Measurements from ENCODE around the gene LRRC47. TPM values are rescaled to one million over a fixed set of nuclear protein-coding genes. Genes with fewer than 3 reads are reported as not detected.

Gene LRRC47
- total RNA-seq, 2 donors from 2014 or later: 35.1 to 41.5 TPM

DNA sequence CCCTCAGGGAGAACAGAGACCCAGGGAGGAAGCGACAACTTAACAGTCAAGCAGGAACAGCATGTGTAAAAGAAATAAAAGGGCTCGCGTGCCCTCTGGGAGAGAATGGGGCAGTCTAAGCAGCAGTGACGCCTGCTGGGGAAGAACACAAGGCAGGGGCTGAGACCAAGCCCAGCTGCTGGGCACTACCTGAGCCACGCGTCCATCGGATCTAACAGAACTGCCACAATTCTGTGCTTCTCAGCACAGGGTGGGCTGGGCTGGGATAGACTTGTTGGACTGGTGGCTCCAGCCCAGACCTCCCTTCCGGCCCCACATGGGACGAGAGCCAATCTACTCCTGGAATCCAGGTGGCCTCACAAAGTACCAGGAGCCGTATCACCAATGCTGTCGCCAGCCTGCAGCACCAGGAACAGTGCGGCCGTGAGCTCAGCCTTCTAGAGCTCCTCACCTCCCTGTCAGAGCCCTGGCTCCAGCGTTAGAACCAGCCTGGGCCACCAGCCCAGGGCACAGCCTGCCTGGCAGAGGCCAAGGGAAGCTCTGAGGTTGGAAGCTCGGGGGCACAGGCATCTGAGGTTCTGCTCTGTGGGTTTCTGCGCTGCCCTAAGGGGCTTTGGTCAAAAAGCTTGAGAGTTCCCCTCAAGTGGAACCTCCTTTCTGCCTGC lies 7.4 kb downstream of the LRRC47 start:
- no peak for DNase-seq
- intact Hi-C loops (cut with DNase I, micrococcal nuclease): no loop called here
- no peak for ATAC-seq

DNA sequence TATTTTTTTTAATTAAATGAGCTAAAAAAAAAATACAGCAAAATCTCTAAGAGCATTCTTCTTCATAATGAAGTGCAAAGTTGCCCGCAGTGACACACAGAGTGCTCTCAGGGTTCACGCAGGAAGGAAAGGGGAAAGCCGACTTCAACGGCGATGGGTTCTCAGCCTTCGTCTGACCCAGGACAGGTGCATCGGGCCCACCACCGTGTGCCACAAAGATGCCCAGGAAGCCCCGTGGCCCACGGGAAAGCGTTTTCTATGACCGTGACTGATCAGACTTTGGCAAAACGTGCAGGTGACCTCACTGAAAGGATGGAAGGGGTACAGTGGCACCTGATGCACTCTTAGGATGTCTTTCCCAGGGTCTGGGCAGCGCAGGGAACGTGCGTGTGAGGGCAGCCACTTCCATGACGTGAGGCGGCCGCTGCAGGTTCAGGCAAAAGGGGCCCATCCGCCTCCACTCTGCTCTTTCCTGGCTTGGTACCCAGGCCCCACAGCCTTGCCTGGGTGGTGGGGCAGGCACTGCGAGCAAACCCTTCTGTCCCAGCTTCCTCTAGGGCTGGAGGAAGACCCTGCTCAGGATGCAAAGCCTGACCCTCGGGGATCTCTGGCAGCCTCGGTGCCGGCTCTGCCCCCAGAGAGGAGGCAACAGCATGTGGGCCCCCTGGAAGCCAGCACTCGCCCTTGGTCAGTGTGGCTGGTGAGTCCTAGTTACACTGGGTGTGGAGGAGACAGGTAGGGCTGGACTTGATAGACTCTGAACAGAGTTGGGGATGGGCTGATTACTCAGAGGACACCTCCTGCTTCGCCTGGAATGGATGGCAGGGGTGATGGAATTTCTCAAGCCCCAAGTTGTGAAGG lies 8.3 kb downstream of the LRRC47 start:
- ATAC-seq (no peak), DNase-seq (no peak)
- intact Hi-C loops (cut with DNase I, micrococcal nuclease): no loop called here

DNA sequence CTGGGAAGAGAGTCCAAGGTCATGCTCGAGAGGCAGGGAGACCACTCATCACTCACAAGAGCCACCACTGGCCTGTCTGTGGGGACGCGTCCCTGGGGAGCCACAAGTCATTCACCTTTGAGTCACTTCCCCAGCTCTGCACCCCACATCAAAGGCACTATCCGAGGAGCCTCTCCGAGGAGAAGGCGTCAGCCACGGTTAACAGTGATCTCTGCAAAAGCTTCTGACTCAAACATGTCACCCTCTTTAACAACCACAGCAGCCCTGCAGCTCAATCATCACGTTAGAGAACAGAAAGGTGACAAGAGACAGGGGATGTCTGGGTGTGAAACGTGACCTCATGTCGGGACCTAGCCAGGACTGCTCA lies 9.0 kb downstream of the LRRC47 start:
- ATAC-seq (no peak), DNase-seq (no peak)
- intact Hi-C loops (cut with DNase I, micrococcal nuclease): no loop called here

DNA sequence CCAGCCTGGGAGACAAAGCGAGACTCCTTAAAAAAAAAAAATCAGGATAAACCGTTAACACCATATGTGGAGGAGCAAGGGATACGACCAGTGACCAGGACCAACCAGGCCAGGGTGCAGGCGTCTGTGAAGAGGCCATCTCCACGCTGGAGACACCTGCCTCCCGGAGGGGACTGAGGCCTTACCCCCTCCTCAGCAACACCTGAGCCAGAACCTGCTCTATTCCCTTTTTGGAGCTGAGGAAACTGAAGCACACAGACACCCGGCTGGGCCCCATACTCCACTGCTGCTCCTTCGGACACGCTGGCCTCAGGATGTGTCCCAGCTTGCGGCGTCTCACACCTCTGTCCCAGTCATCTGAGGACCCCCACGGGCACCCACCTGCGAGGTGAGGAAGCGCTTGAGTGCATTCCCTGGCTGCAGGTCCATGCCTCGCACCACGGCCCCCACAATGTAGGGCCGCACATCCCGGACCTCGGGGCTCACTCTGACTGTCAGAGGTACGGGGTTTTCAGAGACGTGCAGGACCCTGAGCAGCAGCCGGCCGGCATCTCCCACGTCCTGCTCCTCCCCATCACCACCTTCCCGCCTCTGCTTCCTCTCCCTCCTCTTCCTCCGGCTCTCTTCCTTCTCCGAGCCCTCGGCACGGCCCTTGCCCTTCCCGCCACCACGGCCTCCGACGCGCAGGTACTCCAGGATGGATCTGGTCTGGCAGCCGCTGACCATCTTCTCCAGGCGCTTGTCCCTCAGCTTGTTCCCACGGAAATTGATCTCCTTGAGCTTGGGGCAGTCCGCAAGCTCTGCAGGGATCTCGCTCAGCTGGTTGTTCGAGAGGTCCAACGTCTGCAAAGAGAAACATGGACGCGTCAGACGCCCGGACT lies 9.6 kb downstream of the LRRC47 start:
- DNase-seq: no peak
- ATAC-seq: no peak
- intact Hi-C loops (cut with DNase I, micrococcal nuclease): no loop called here

DNA sequence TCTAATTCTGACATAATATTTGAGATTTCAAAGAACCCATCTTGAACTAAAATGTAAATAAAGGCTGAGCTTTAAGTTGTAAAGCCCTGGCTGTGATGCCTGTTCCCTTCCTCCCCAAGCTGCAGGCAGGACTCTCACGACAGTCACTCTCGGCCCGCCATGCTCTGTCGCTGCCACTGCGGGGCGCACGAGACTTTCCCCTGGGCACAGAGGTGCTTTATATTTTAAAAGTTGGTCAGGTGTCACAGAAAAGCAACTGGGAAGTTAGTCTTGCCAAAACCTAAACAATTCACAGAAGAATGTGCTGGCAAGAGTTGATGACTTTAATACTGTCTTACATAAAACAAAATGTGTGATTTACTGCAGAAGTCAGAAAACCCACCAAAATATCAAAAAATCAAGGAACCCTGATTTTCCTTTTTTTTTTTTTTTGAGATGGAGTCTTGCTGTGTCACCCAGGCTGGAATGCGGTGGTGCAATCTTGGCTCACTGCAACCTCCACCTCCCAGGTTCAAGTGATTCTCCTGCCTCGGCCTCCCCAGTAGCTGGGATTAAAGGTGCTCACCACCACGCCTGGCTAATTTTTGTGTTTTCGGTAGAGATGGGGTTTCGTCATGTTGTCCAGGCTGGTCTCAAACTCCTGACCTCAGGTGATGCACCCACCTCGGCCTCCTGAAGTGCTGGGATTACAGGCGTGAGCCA lies 10.7 kb downstream of the LRRC47 start:
- DNase-seq: peak in 1 of 2 donors; percentile 46
- intact Hi-C loops (cut with DNase I, micrococcal nuclease): no loop called here
- peak; percentile 79 for ATAC-seq

DNA sequence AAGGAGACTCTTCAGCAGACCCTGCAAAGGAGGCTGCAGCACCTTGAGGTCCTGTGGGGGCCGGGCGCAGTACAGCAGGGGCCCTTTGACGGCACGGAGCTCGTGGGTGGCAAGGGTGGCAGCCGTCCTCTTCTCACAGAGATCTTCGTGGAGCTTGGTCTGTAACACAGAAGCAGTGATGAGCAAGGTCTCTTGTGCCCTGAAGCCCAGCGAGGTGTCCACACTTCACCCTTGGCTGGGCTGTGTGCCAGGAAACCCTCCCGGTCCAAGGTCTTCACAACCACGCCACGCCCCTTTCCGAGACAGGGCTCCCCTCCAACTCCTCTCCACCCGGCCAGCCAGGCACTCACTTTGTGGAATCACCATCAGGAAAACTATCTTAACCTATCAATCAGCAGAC lies 11.3 kb downstream of the LRRC47 start:
- ATAC-seq (peak; percentile 79), DNase-seq (peak in 1 of 2 donors; percentile 75)
- intact Hi-C loops (cut with DNase I, micrococcal nuclease): no loop called here

DNA sequence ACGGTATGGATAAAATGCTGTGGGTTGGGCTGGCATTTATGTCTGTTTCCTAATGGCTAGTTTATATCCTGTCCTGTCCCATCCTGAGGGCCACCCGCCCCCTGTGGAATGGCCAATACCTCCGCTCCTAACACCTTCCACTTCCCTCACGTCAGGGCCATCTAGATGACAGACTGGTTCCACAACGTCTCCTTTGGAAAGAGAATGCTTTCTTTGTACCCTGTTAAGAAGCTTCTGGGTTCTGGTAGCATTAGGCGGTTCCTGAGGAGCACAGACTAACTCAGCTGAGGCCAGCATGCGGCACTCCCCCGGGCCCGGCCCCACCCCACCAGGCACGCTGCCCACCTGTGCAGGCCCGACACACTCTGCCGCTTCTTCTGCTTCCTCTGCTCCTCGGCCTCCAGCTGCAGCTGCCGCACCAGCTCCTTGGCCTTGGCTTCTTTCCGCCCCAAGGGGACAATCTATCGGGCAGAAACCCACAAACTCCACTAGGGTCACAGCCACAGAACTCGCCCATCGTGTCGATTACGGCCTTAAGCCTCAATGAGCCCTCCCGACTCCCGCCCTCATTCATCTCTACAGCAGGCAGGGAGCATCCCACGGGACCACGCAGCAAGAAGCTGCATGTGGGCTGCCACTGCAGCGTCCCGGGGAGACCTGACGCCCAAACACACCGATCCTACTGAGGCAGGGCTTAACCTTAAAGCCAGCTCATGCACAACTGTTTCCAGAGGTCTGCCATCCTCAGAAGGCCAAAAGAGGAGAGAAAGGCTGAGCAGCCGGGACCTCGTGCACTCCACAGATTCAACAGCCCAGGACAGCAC lies 12.4 kb downstream of the LRRC47 start:
- intact Hi-C loops (cut with DNase I, micrococcal nuclease): no loop called here
- DNase-seq (no peak), ATAC-seq (no peak)

DNA sequence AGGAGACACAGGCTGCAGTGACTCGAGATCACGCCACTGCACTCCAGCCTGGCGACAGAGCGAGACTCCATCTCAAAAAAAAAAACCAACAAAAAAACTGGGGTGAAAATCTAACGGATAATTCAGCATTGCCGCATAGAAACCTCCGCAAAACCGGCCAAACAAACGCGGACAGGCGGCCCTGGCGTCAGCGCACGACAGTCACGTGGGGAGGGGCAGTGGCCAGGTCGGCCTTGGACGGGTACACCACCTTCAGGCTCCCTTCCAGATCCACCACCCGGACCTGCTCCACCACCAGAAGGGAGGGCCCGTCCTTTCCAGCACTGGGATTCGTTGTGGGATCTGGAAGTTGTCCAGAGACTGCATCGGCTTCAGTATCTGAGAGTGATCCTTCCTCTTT lies 15.4 kb downstream of the LRRC47 start:
- DNase-seq (no peak), ATAC-seq (no peak)
- intact Hi-C loops (cut with DNase I, micrococcal nuclease): no loop called here

DNA sequence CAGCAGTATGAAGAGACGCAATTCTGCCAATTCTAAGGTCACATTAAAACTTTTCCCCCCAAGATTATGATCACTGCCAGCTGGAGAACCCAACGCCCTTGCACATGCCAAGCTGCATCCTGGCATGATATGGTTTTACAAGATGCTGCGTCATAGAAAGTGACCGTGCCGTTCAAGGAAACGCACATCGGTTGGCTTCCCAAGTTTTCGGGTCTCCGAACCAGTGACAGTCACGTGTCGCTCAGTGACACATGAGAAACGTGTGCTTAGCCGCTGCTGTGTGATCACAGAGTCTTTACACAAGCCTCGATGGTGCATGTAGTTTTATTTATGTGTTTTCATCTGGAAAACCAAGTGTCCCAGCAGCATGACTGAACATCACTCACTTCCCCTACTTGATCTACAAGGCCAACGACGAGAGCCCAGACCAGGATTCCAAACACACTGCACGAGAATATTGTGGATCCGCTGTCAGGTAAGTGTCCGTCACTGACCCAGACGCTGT lies 16.3 kb downstream of the LRRC47 start:
- ATAC-seq (no peak), DNase-seq (no peak)
- intact Hi-C loops (cut with DNase I, micrococcal nuclease): no loop called here

DNA sequence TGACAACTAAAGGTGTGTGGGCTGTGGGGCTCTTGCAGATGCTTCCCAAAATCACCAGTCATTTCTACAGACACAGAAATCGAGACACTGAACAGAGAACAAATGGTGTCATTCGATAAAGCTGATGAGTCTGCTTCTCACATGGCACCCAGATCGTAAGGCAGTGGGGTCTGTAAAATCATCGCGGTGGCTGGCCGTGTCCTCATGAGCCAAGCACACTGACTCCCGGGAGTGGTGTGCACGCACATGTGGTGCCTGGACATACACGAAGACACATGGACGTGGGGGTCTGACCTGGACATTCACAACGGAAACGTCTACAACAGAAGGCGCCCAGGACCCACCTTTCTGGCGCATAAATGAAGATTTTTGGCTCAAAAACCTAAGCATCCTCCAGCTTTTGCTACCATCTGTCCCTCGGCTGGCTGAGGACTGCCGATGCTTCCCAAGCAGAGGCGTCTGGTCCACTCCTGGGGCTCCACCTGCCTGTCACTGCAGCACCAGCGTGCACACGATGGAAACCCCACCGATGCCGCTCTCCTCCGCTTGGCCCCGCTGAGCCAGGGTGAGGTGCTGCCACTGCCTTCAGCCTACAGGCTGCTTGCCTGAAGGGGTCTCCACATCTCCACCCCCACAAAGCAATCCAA lies 16.9 kb downstream of the LRRC47 start:
- DNase-seq (no peak), ATAC-seq (no peak)
- intact Hi-C loops (cut with DNase I, micrococcal nuclease): no loop called here

DNA sequence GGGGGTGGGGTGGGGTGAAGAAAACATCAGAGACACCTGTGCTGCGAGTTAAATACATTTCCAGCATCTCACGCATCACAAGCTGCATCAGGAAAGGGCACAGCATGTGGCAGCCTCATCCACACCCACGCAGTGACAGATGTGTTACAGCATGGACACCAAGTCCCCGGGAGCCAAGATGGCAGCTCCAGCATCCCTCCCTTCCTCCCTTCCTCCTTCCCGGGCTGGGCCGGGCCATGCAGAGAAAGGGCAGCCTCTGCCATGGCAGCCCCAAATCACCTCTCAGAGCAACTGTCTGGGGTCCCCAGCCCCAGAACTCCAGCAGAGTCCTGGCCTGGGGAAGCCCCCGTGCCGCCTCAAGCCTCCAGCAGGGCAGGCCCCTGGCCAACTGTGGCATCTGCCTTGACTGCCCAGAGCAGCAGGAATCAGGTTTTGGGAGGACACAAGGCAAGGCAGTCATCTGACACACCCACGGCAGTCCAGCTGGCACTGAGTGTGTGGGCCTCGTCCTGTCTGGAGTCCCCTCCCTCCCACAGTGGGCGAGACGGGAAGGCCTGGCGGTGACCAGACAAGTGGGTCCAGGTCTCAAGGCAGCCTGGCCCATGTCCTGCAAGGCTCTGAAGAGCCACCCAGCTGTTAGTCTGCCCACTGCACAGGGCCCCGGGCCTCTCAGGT lies 17.6 kb downstream of the LRRC47 start:
- DNase-seq: no peak
- intact Hi-C loops (cut with DNase I, micrococcal nuclease): no loop called here
- no peak for ATAC-seq

DNA sequence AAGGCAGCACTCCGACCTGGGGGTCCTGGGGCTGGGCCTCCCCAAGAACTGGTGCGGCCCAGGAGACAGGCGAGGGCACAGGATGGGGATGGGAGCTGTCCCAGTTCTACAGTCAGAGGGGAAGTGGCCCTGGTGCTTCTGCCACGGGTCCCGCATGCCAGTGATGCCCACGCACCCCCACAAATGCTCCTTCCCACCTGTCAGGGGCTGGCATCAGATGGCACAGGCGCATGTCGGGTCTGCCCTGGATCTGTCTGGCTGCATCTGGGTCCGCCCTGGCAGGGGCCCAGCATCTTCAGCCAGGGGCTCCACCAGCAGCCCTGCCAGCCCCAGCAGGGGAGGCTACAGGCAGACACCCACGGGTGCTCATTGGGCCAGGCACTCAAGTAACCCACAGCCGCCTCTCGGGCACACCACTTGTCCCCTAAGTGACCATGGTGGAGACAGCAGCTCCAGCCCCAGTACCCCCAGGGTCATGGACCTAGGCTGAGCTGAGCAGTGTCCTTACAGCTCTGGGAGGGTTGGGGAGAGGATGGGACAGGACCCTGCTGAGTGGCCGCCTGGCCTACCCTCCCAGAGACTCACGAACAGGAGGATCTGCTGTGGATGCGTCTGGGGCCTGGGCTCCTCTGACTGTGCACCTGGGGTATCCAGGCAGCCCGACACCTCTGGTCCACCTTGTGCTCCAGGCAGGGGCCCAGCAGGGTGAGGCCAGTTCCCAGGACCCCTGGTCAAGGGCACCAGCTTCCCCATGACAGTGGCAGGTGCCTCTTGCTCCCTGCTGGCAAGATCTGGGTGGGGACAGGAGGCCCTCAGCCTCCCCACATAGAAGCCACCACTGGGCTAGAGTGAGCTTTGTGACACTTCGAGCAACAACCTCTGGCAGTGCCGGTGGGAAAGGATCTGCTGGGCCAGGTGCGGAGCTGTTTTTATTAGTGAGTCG lies 18.4 kb downstream of the LRRC47 start:
- intact Hi-C loops (cut with DNase I, micrococcal nuclease): no loop called here
- no peak for DNase-seq
- ATAC-seq: no peak

DNA sequence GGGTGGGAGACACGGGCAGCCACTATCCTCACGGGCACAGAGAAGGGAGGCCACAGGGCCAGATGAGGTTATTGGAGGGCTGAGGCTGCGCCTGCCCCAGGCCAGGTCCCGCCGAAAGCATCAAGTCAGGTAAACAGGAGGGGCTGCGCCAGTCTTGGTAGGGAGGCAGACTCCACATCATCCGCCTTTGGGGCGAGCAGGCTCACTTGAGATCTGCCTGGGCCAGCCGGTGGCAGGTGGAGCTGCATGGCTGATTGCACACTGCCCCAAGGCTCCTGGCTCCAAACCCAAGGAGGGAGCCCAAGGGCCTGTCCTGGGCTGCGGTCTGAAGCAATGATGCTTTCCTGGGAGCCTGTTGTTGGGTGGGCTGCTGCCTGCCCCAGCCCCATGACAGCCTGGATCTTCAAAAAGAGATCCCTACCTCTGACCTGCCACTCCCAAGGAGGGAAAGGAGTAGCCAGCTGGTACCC lies 19.2 kb downstream of the LRRC47 start:
- intact Hi-C loops (cut with DNase I, micrococcal nuclease): no loop called here
- ATAC-seq: no peak
- DNase-seq: no peak

DNA sequence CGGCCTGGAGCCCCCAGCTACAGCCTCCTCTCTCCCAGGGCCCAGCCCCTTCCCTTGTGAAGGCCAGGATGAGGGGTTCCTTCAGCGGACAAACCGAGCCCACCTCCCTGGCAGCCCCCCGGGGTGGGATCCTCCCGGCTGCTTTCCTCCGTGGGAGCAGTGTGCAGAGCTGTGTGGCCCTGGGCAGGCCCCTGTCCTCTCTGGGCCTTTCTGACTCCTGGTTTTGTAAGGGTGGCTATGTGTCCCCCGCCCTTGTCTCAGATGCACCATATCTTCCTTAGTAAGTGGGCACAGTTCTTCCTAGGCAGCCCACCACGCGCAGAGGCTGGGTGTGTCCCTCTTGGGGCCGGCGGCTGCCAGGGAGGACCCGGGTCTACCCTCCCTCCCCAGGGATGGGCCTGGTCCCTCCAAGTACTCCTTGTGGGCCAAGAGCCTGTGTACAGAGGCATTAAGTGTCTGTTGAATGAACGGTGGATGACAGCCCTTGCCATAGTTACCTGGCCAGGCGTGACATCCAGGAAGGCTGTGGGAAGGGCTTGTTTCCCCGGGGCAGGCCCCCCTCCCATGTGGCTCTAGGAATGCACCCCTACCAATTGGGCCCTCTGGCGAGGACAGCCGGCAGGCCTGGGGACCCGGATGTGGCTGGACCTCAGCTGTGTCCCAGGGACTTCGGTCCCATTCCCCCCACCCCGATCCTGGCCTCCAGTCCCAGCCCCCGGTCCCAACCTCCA lies 19.9 kb downstream of the LRRC47 start:
- DNase-seq: no peak
- ATAC-seq: no peak
- intact Hi-C loops (cut with DNase I, micrococcal nuclease): no loop called here
